Measurements from ENCODE around the gene MEIOB.

GRCh38 chr16:1858189-1858865 is 13.6 kb downstream of the MEIOB start:
- TF ChIP-seq CTCF (IDR thresholded peaks at IDR 0.05; ENCODE audit: low read length) (no peak), EZH2 (optimal IDR thresholded peaks at IDR 0.05; ENCODE audit: low read depth, low read length) (no peak), EZH2phosphoT487 (IDR thresholded peaks at IDR 0.05; ENCODE audit: low read length) (no peak)
